HG03159 (cell line): ENCODE measurements around the gene RHEBL1.

Source experiments
- ATAC-seq: cut with Tn5 transposase; IDR thresholded peaks from one replicate; pipeline ENCODE4 v1.9.1; 2021; ENCODE audit warnings: mild to moderate bottlenecking, moderate library complexity; ENCODE audit not compliant: unreplicated experiment

RHEBL1 gene

DNA sequence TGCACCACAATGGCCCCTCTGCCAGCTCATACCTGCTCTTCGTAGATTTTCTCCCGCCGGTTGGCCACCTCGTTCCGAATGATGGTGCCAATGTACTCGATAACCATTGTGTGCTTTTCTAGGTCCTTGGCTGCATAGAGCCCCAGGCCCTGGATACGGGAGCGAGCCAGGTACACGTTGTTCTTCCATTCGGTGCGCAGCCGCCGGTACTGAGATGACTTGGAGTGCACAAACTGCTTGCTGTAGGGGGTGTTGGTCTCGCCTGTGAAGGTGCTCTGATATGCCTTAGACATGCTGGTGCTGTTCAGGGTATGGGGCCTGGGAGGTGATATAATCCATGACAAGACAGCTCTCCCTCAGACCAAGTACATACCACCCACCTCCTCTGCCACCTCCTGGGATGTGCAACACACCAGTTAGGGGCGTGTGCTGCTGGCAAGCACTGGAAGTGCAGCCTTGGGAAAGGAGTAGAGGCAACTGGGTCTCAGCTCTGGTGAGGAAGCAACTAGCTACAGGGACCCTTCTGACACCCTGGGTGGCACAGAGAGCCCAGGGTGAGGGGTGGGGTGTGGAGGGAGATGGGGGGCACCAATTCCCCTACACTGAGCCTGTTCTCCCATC is 47.1 kb downstream of the RHEBL1 start:
- ATAC-seq: no peak

- no peak for ATAC-seq
Measured at GRCh38 chr12:49021292-49021915, 48.4 kb downstream of the RHEBL1 start.

GRCh38 chr12:49020441-49020840 is 49.3 kb downstream of the RHEBL1 start:
- no peak for ATAC-seq

- ATAC-seq: no peak
Measured at GRCh38 chr12:49019443-49020324, 50.1 kb downstream of the RHEBL1 start.

DNA sequence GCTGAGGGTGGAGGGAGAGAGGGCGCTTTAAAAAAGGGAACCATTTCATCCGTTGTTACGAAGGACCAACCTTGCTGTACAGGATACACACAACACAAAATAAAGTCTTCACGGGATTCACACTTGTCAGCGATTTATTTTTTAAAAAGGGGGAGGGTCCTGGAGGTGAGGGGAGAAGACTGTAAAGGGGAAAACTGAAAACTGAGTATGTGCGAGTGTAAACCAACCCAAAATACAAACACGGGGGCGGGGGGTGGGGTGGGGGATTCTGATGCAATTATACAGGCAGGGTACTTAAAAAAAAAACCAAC is 50.7 kb downstream of the RHEBL1 start:
- ATAC-seq: peak; percentile 22

GRCh38 chr12:49018261-49019119 is 51.3 kb downstream of the RHEBL1 start, which contains the start of gene PRKAG1:
TSS of gene PRKAG1 (minus strand) at chr12:49018776. CDS start at chr12:49018740, 36 bp downstream.
- peak; percentile 87 for ATAC-seq

- ATAC-seq: peak; percentile 1
Measured at GRCh38 chr12:49017891-49018260, 51.9 kb downstream of the RHEBL1 start.

DNA sequence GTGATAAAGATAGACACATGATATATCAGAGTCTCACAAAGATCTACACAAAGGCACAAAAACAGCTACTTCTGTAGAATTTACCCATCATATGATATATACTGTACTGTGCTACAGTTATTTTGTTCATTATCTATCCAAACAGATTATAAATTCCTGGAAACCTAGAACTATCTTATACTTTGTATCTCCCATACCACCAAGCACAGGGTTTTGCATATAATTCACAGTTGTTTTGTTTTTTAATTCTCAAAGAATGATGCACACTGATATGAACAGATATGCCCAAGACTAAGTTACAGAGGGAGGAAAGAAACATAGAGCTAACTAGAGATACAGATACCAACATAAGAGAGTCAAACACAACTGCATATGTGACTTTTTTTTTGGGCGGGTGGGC is 54.6 kb downstream of the RHEBL1 start:
- ATAC-seq: no peak
